SU-DHL-6 (cell line): ENCODE measurements around the gene BANP.
"Not testable (repeated sequence)": the region's sequence is repeated elsewhere in the genome, so short reads cannot be mapped to it uniquely, and the experiment has no call there.

Experiments
- H2AFZ ChIP-seq: fragments of 200-600 bp; sonication (generic); 2 replicates; pipeline ENCODE4 v1.6.1; 2014; ENCODE audit warnings: low read depth, mild to moderate bottlenecking, moderate library complexity, mixed read lengths, antibody characterized with exemption, low read length; ENCODE audit not compliant: severe bottlenecking
- H3F3A ChIP-seq: fragments of 200-600 bp; shearing (Covaris generic); 2 replicates; pipeline ENCODE4 v1.6.0; 2016; ENCODE audit warnings: antibody characterized with exemption, mild to moderate bottlenecking; ENCODE audit not compliant: insufficient read depth
- H3K27ac ChIP-seq: fragments of 200-600 bp; sonication (generic); 2 replicates; pipeline ENCODE4 v1.5.1; 2016; ENCODE audit warnings: low read depth, mild to moderate bottlenecking, low read length, moderate library complexity, mixed read lengths
- H3K27me3 ChIP-seq: fragments of 200-600 bp; sonication (generic), shearing (Covaris generic); 2 replicates; pipeline ENCODE4 v1.6.0; 2014; ENCODE audit warnings: mild to moderate bottlenecking, low read length
- H3K36me3 ChIP-seq: fragments of 200-600 bp; sonication (generic); 2 replicates; pipeline ENCODE4 v1.6.1; 2014; ENCODE audit warnings: mild to moderate bottlenecking, low read length, mixed read lengths
- H3K4me2 ChIP-seq: fragments of 300-600, 200-600 bp; shearing (Covaris generic), sonication (generic); 2 replicates; pipeline ENCODE4 v1.6.0; 2014; ENCODE audit warnings: low read length, low read depth, mild to moderate bottlenecking; ENCODE audit not compliant: poor library complexity, severe bottlenecking
- H3K4me3 ChIP-seq: fragments of 200-600 bp; sonication (generic); 2 replicates; pipeline ENCODE4 v1.5.1; 2014; ENCODE audit warnings: antibody characterized with exemption, low read length, mild to moderate bottlenecking, mixed read lengths; ENCODE audit not compliant: insufficient read depth, poor library complexity, severe bottlenecking
- H3K79me2 ChIP-seq: fragments of 200-600 bp; sonication (generic); 2 replicates; pipeline ENCODE4 v1.6.1; 2014; ENCODE audit warnings: mild to moderate bottlenecking, low read length, moderate library complexity; ENCODE audit not compliant: insufficient read depth
- H3K9ac ChIP-seq: fragments of 200-600 bp; sonication (generic); 2 replicates; pipeline ENCODE4 v1.7.0; 2014; ENCODE audit warnings: mild to moderate bottlenecking, low read length
- H3K9me2 ChIP-seq: fragments of 200-600 bp; sonication (generic); replicated peaks from 2 replicates; pipeline ENCODE4 v1.6.1; 2014; ENCODE audit warnings: low read length; ENCODE audit not compliant: insufficient read depth
- H3K9me3 ChIP-seq: fragments of 200-600 bp; sonication (generic); 2 replicates; pipeline ENCODE4 v1.6.1; 2014; ENCODE audit warnings: low read length, mixed read lengths; ENCODE audit not compliant: insufficient read depth
- H4K20me1 ChIP-seq: fragments of 200-600 bp; sonication (generic); 2 replicates; pipeline ENCODE4 v1.6.1; 2014; ENCODE audit warnings: low read depth, mild to moderate bottlenecking, antibody characterized with exemption, low read length, moderate library complexity, mixed read lengths
- CTCF ChIP-seq: fragments of 200-600 bp; sonication (generic); IDR thresholded peaks from one replicate; pipeline ENCODE4 v1.5.1; 2017; ENCODE audit warnings: antibody characterized with exemption, mild to moderate bottlenecking, low read length, moderate library complexity; ENCODE audit not compliant: insufficient read depth, poor library complexity, severe bottlenecking
- EZH2phosphoT487 ChIP-seq: fragments of 200-600 bp; sonication (generic), shearing (Covaris generic); conservative IDR thresholded peaks from 2 replicates; pipeline ENCODE4 v1.6.1; 2018; ENCODE audit warnings: mild to moderate bottlenecking, antibody characterized with exemption, low read length, moderate library complexity, mixed read lengths

Gene BANP

GRCh38 chr16:88108762-88109161 lies 157.5 kb downstream of the BANP start:
- TF ChIP-seq EZH2phosphoT487 (no peak), CTCF (no peak)
- Histone ChIP-seq H2AFZ (no peak overlapping the region), H4K20me1 (no peaks in the 10 kb centered on the region), H3K9me2 (no peaks in the 10 kb centered on the region), H3K79me2 (no peaks in the 10 kb centered on the region), H3K4me3 (no peak overlapping the region), H3K9ac (no peak overlapping the region), H3K36me3 (no peaks in the 10 kb centered on the region), H3K9me3 (no peaks in the 10 kb centered on the region), H3F3A (no peaks in the 10 kb centered on the region), H3K27me3 (no peaks in the 10 kb centered on the region), H3K27ac (no peak overlapping the region), H3K4me2 (no peak overlapping the region)

- not testable (repeated sequence) for H3K4me2 ChIP-seq, H3K27me3 ChIP-seq, H3K9me2 ChIP-seq, H2AFZ ChIP-seq, H3K9ac ChIP-seq, H3K79me2 ChIP-seq, H4K20me1 ChIP-seq, H3K4me3 ChIP-seq, H3F3A ChIP-seq, H3K36me3 ChIP-seq, H3K27ac ChIP-seq, H3K9me3 ChIP-seq
Observed at GRCh38 chr16:88109726-88110621, 158.7 kb downstream of the BANP start.

- H3K9me3 ChIP-seq, H3K27ac ChIP-seq, H3K4me2 ChIP-seq, H3K27me3 ChIP-seq, H3F3A ChIP-seq, H3K9me2 ChIP-seq, H3K4me3 ChIP-seq, H3K9ac ChIP-seq, H4K20me1 ChIP-seq, H3K36me3 ChIP-seq, H3K79me2 ChIP-seq, H2AFZ ChIP-seq: not testable (repeated sequence)
Observed at GRCh38 chr16:88110875-88111494, 159.8 kb downstream of the BANP start.

- not testable (repeated sequence) for H3K27me3 ChIP-seq, H3K4me3 ChIP-seq, H3F3A ChIP-seq, H3K4me2 ChIP-seq, H3K79me2 ChIP-seq, H3K9me2 ChIP-seq, H3K36me3 ChIP-seq, H3K27ac ChIP-seq, H3K9me3 ChIP-seq, H4K20me1 ChIP-seq, H2AFZ ChIP-seq, H3K9ac ChIP-seq
Observed at GRCh38 chr16:88111976-88112375, 160.7 kb downstream of the BANP start.
